ENCODE results near the gene AUTS2. TPM values are rescaled to one million over a fixed set of nuclear protein-coding genes. Genes with fewer than 3 reads are reported as not detected.

Gene AUTS2
- total RNA-seq, 1 donor from 2014 or later = 125 TPM

DNA sequence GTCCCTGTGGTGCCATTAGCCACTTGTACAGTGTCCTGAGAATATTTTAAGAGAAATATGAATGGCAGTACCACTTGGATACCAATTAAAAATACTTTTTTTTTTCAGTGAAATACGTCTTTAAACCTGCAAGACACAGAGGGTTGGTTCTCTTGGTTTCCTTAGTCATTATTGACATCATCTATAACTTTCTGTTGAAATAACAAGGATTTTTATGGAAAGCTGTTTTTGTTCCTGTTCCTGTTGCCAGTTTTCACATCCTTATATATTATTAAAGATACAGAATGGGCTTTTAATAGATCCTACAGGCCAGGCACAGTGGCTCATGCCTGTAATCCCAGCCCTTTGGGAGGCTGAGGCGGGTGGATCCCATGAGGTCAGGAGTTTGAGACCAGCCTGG, 579.9 kb downstream of the AUTS2 start:
- no peak for DNase-seq (ENCODE audit: low spot score, unreplicated experiment)
- Mint-ChIP-seq H3K27ac (no peak overlapping the region), H3K36me3 (ENCODE audit: insufficient read depth) (peaks cover 3% of the 10 kb centered on the region), H3K9me3 (ENCODE audit: low read depth) (peaks cover 4% of the 10 kb centered on the region), H3K4me3 (ENCODE audit: low read depth) (no peak overlapping the region), H3K4me1 (ENCODE audit: low read depth) (peaks cover 14% of the 10 kb centered on the region), H3K27me3 (no peaks in the 10 kb centered on the region)
- no peak for TF ChIP-seq CTCF (IDR thresholded peaks at IDR 0.05; ENCODE audit: unreplicated experiment)

DNA sequence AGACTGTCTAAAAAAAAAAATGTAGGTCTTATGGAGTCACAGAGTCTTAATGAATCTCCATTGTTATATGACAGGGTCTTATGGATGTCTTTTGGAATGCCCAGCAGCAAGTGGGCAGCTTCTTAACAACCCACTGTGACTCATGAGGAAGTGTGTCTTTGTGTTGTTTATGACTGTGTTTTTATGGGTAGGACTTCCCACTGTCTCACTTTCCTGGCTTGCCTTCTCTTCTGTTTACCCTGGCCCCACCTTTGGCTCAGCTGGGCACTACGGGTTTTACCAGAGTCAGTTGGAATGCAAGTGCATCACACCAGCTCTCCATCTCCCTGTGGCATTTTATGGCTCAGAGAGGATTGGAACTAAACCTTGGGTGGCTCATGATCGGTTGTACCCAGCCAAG, 580.5 kb downstream of the AUTS2 start:
- DNase-seq (ENCODE audit: low spot score, unreplicated experiment) = no peak
- no peak for TF ChIP-seq CTCF (IDR thresholded peaks at IDR 0.05; ENCODE audit: unreplicated experiment)
- H3K4me3 Mint-ChIP-seq (ENCODE audit: low read depth) = no peak overlapping the region
- H3K4me1 Mint-ChIP-seq (ENCODE audit: low read depth) = peaks cover 19% of the 10 kb centered on the region
- H3K27ac Mint-ChIP-seq = no peak overlapping the region
- peaks cover 3% of the 10 kb centered on the region for H3K36me3 Mint-ChIP-seq (ENCODE audit: insufficient read depth)
- H3K27me3 Mint-ChIP-seq = no peaks in the 10 kb centered on the region
- peaks cover 4% of the 10 kb centered on the region for H3K9me3 Mint-ChIP-seq (ENCODE audit: low read depth)

DNA sequence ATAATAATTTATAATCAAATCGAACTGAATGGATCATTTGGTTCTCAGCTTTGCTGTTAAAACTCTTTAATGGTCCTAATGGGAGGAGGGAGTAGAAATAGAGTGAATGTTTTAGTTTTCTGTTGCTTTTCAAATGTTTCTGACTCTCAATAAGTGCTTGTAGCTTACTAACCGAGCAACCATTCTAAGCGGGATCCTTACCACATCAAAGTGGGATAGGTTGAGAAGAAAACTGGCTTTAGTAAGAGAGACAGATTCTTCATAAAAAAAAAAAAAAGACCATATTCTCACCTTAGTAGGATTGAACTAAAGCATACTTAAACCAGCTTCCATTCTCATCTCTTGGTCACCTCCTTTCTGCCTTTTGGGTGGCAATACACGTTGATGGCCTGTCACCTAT, 584.2 kb downstream of the AUTS2 start:
- H3K4me3 Mint-ChIP-seq (ENCODE audit: low read depth) = no peak overlapping the region
- no peak for DNase-seq (ENCODE audit: low spot score, unreplicated experiment)
- H3K36me3 Mint-ChIP-seq (ENCODE audit: insufficient read depth) = no peaks in the 10 kb centered on the region
- H3K4me1 Mint-ChIP-seq (ENCODE audit: low read depth) = peaks cover 19% of the 10 kb centered on the region
- H3K27ac Mint-ChIP-seq = no peak overlapping the region
- no peaks in the 10 kb centered on the region for H3K27me3 Mint-ChIP-seq
- peaks cover 4% of the 10 kb centered on the region for H3K9me3 Mint-ChIP-seq (ENCODE audit: low read depth)
- TF ChIP-seq CTCF (IDR thresholded peaks at IDR 0.05; ENCODE audit: unreplicated experiment) = no peak

DNA sequence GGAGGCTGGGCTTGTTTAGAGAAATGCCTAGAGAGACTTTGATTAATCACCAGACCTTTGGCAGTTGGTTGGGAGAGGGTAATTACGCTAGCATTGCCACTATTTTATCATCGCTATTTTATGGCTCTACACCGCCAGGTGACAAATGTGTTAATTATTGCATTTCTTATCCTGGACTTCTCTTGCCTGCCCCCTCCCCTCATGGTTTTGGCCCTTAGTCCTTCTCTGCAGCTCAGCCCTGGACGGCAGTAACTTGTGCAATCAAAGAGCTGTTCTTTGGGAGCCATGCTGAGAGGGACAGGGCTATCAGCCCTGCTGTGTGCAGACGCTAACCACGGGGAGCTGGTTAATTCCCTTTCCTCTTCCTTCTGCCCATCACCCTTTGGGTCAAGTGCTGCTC, 585.0 kb downstream of the AUTS2 start:
- H3K4me1 Mint-ChIP-seq (ENCODE audit: low read depth) = peaks cover 19% of the 10 kb centered on the region
- no peaks in the 10 kb centered on the region for H3K27me3 Mint-ChIP-seq
- DNase-seq (ENCODE audit: low spot score, unreplicated experiment) = no peak
- TF ChIP-seq CTCF (IDR thresholded peaks at IDR 0.05; ENCODE audit: unreplicated experiment) = no peak
- H3K4me3 Mint-ChIP-seq (ENCODE audit: low read depth) = no peak overlapping the region
- peaks cover 2% of the 10 kb centered on the region for H3K36me3 Mint-ChIP-seq (ENCODE audit: insufficient read depth)
- H3K27ac Mint-ChIP-seq = no peak overlapping the region
- peaks cover 7% of the 10 kb centered on the region for H3K9me3 Mint-ChIP-seq (ENCODE audit: low read depth)

GRCh38 chr7:70188901-70189650, 590.8 kb downstream of the AUTS2 start:
- peaks cover 5% of the 10 kb centered on the region for H3K36me3 Mint-ChIP-seq (ENCODE audit: insufficient read depth)
- H3K27me3 Mint-ChIP-seq = no peaks in the 10 kb centered on the region
- H3K27ac Mint-ChIP-seq = no peak overlapping the region
- DNase-seq (ENCODE audit: low spot score, unreplicated experiment) = no peak
- H3K9me3 Mint-ChIP-seq (ENCODE audit: low read depth) = peaks cover 11% of the 10 kb centered on the region
- TF ChIP-seq CTCF (IDR thresholded peaks at IDR 0.05; ENCODE audit: unreplicated experiment) = no peak
- H3K4me1 Mint-ChIP-seq (ENCODE audit: low read depth) = peaks cover 3% of the 10 kb centered on the region
- H3K4me3 Mint-ChIP-seq (ENCODE audit: low read depth) = no peak overlapping the region
